ENCODE data around the gene MSRB3.

Gene MSRB3

GRCh38 chr12:65501093-65501621 is 222.7 kb downstream of the MSRB3 start:
- no peak for DNase-seq

- no peak for DNase-seq
Observed at GRCh38 chr12:65501935-65502334, 223.5 kb downstream of the MSRB3 start.

DNA sequence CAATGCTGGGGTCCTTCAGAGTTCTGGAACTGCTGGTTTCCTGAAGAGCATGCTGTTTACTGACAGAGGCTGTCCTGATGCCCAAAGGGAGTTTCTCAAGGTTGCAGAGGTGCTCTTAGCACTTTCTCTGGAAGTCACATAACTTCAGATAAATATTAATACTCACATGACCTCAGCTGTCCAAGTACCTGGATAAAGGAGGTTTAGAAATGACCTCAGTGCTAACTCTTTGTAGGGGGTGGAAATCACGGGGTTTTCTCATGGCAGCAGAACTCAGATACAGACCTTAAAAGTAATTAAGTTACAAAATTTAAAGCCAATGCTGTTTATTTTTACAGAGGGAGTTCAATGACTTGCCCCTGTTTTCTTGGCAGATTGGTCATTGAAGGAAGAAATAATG is 225.9 kb downstream of the MSRB3 start:
- no peak for DNase-seq

DNA sequence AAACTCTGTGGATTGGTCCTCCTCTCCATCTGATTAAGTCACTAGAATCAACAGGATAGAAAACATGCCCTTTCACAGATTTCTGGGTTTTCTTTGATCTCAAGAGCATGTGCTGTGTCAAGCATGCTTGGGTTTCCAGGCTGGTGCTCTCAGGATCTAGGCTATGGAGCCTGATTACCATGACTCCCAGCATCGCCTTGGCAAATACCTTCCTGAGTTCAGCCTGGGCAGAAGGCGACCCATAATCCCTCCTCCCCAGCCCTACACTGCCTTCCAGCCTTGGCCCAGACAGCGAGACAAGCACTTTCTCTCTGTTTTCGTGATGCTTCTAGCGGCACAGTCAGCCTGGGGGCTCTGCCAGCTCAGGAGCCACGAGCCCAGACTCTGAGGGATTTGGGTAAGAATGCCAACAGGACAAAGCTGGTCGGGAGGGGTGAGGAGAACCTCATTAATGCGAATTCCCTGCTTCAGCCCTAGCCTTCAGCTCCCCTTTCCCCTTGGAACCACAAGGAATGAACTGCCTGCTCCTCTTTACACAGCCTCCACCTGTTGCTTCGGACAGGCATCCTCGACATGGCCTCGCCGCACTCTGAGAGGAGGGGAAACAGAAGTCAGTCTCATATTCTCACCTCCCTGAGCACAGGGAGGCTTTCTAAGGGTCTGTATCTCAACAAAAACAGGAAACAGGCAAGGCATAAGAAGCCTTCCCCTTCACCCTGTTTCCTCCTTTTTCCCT is 227.1 kb downstream of the MSRB3 start:
- no peak for DNase-seq

DNA sequence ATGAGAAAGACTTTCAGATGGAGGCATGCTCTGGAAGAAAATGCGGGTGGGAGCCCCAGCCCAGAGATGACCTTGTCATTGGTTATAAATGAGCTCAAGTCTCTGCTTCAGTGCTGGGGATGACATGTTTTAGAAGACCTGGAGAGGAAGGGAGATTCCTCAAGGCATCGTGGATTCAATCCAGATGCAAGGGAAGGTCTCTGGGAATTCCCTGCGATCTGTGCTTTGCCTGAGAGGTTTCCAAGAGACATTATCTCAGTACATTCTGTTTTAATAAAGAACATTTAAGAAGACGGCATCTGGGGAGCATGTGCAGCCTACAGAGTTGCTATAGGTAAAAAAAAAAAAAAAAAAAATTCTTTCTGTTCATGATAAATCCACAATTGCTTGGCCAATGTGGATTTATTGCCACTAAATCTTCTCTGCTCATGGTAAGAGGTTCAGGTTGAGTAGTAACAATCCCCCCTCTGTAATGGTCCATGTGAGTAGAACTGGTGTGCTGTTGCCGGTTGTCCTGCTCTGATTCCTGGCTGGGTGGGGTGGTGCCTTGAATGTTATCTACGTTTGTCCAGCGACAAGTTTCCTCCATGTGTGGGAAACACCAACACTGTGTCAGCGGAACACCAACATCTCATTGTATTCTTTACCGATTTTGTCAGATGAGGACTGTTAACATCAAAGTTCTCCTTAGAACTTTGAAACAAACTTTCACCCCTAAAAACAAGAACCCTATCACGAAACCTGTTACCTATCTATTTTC is 230.0 kb downstream of the MSRB3 start:
- DNase-seq, result no peak

DNA sequence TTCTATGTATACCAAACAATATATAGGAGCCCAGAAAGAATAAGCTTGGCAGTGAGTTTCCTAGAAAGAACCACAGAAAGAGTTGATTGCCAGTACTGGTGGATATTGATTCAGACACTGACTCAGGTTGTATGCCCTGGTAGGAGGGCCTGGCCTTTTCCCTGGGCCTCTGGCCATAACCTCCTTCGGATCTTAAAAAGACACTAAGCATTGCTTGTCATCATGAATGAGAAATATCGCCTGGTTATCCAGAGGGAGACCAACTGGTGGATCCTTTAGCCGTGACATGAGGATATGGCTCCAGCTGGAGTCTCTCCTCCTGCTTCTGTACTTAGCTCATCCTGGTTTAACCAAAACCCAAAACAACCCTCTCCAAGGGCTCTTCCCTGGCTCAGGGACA is 231.5 kb downstream of the MSRB3 start:
- no peak for DNase-seq

- DNase-seq, result no peak
Observed at GRCh38 chr12:65510584-65511050, 232.1 kb downstream of the MSRB3 start.

DNA sequence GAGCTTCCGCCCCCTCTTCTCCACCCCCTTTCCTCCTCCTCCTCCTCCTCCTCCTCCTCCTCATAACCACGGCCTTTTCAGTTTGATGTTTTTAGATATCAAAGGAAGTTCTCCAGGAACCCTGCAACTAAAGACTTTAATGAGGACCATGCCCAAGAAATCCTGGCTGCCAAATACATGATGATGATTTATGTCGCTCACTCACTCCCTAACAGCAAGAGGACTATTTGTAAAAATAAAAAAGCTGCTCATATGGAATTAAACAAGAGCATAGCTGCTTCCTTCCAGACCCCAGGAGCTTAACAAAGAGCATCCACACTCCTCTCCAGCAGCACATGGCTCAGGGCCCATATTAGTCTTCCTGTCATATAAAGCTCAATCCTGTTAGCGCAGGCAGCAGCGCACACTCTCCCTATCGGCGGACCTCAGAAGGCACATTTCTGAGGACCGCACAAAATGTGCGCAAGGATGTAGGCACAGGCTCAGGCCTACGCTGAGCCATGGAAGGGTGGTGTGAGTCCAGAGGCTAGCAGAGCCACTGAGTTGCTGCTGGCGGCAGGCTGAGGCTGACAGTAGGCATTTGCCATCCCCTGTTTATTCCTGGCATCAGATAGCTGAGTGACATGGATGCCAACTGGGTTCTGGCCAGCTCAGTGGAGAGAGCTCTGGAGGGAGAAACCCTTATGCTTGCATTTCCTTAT is 232.8 kb downstream of the MSRB3 start:
- no peak for DNase-seq

- DNase-seq, result no peak
Observed at GRCh38 chr12:65511912-65512311, 233.4 kb downstream of the MSRB3 start.

Data from GF-D8 (cell line).